PC-3 (cell line): Measurements from ENCODE around the gene LYSMD3.

Experiments used
- CTCF ChIP-seq: fragments of 300-600 bp; sonication (generic); conservative IDR thresholded peaks from 2 replicates; pipeline ENCODE4 v1.5.1; 2017; ENCODE audit warnings: antibody characterized with exemption, low read depth, mild to moderate bottlenecking, low read length
- EZH2phosphoT487 ChIP-seq: fragments of 300-600 bp; sonication (generic); IDR thresholded peaks from 2 replicates; pipeline ENCODE4 v1.6.1; 2018; ENCODE audit warnings: mild to moderate bottlenecking, antibody characterized with exemption, low read length, borderline replicate concordance

DNA sequence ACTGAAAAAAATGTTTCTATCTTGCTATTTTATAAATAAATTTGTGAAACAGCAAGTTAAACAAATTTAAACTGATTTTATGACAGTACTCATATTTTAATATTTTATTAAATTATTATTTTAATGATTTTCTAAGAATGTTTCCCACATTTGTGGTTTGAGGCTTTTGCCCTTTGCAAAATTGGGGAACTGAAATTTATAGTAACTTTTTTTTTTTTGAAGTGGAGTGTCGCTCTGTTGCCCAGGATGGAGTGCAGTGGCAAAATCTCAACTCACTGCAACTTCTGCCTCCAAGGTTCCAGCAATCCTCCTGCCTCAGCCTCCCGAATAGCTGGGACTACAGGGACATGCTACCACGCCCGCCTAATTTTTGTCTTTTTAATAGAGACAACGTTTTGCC, 22.0 kb upstream of the LYSMD3 start:
- no peak for TF ChIP-seq CTCF
- no peak for TF ChIP-seq EZH2phosphoT487
